GM18873 (cell line): ENCODE measurements around the gene CNTNAP4.

Experiments used
- ATAC-seq: cut with Tn5 transposase; IDR thresholded peaks from one replicate; pipeline ENCODE4 v1.9.1; 2021; ENCODE audit warnings: mild to moderate bottlenecking, moderate library complexity, moderate number of reproducible peaks; ENCODE audit not compliant: unreplicated experiment, low FRiP score

Gene CNTNAP4

DNA sequence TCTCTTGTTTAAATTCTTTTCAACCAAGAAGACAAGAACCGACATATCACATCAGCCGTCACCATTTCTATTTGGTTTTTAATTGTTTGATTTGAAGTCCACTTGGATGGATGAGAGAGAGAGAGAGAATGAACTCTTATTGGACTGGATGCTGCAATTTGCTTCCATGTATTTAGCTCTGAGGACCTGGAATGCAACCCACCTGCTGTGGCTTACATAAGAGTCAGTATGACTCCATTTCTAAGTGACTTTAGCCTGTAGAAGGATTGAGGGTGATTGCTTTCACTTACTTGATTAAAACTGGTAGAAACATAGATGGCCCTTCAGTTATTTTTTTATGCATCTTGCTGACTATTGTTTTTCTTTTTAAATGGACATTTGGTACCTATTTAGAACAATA lies 296.1 kb downstream of the CNTNAP4 start:
- no peak for ATAC-seq

DNA sequence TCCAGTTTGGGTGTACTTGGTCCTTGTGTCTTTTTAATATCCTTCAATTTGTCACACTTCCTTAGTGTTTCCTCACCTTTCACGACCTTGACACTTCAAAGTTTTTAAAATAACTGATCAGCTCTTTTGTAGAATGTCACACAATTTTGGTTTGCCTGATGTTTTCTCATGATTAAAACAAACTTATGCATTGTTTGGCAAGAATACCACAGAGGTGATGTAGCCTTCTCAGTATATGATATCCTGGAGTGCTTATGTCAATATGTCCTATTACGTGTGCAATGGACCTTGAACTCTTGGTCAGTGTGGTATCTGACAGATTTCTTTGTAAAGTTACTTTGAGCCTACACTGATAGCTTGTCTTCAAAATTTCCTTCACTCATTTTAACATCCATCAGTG lies 297.4 kb downstream of the CNTNAP4 start:
- ATAC-seq = no peak

DNA sequence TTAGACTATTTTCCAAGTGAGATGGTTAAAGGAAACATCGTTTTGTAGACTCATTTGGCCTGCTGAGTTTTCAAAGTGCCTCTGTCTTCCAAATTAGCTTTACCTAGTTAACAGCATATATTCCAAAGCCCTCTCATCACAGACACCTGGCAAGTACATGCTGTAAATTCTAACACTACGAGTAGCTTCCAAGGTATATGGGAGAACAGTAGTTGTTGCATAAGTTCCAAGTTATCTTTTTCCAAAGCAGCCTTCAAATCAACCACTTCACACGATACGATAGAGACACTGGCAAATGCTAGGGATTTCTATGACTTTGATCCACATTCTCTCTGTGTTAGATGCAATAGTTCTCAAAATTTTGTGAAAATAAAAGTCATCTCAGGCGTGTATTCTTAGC lies 299.3 kb downstream of the CNTNAP4 start:
- ATAC-seq = no peak

DNA sequence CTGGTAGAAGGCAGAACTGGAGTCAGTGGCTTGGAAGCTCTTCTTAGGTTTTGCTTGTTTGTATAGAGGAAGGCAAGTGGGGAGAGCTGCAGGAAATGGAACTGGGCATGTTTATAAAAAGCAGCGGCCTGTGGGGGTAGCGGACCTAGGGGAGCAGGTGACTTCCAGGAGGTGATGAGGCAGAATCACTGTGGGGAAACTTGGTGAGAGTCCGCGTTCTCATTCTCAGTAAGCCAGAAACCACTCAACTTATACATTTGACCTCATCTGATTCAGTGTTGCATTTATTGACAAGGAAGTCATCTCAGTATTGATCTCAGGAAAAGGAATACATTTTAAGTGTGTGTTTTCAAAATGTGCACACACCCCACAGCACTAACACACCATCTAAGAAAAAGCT lies 299.8 kb downstream of the CNTNAP4 start:
- ATAC-seq = peak; percentile 87

DNA sequence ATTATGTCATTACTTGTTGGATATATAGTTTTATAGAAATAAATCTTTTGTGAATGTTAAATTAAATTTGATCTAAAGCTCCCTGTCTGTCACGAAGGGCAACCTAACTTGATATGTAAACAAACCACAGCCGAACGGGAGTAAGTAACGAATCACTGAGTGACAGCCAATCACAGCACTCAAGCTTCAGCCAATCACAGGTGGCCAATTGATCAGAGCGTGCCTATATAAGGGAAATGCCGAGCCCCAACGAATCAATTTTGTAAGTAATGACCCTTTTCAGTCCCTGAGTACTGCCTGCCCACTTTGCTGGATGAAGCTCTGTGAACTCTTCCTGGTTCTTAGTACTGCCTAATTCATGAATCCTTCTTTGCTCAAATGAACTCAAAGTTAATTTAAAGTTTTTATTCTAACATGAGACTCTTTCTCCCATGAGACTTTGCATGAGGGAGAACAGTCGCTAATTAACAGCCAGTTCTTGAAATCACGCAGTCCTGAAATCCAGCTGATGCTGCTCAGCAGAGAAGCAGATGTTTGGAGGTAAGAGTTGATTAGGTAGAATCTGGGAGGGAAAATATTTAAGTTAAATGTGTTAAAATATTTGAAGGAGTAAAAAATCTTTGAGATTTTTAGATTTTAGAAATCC lies 302.2 kb downstream of the CNTNAP4 start:
- ATAC-seq = no peak

- no peak for ATAC-seq
Observed at GRCh38 chr16:76583466-76583865, 306.3 kb downstream of the CNTNAP4 start.

DNA sequence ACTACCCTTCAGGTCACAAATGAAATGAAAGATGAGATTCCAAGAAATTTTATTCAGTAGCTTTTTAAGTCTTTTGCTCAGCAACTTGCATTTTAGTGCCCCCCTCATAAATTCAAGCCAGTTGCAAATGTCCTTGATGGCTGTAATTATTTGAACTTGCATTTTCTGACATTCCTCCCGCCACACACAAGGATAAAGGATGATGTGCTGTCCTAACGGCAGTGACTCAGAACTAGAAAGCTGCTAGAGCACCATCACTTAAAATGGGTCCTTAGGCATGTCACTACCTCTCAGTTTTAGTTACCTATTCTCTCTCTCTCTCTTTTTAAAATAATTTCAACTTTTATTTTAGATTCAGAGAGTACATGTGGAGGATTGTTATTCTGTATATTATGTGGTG lies 306.7 kb downstream of the CNTNAP4 start:
- ATAC-seq = no peak

GRCh38 chr16:76598498-76598897 lies 321.3 kb downstream of the CNTNAP4 start:
- no peak for ATAC-seq

- no peak for ATAC-seq
Observed at GRCh38 chr16:76607317-76607716, 330.1 kb downstream of the CNTNAP4 start.
